Coronary artery (tissue), 2 donors: Measurements from ENCODE around the gene SKAP1.

Source experiments
- DNase-seq: peaks from one replicate; pipeline ENCODE4 v3.0.0-alpha.2; 2017; ENCODE audit warnings: low spot score
- H3K27ac ChIP-seq, 2 donors: fragments of 200-600 bp; sonication (generic); one replicate each; pipeline ENCODE4 v1.5.1; 2016 to 2019
- H3K4me3 ChIP-seq: fragments of 200-600 bp; sonication (generic); 2 replicates; pipeline ENCODE4 v1.5.1; 2016; ENCODE audit warnings: mild to moderate bottlenecking, moderate library complexity
- CTCF ChIP-seq: fragments of 200-600 bp; sonication (generic); IDR thresholded peaks from one replicate; pipeline ENCODE4 v1.5.1; 2019; ENCODE audit warnings: antibody characterized with exemption

The SKAP1 gene

GRCh38 chr17:48326310-48326709 lies 103.7 kb downstream of the SKAP1 start:
- TF ChIP-seq CTCF: no peak

GRCh38 chr17:48322060-48322459 lies 108.0 kb downstream of the SKAP1 start:
- Histone ChIP-seq H3K4me3 (no peak overlapping the region), H3K27ac (no peak overlapping the region)
- TF ChIP-seq CTCF: no peak
- DNase-seq: no peak

More at GRCh38 chr17:48326310-48326709, 103.7 kb downstream of the SKAP1 start:
- no peak overlapping the region for H3K4me3 ChIP-seq
- H3K27ac ChIP-seq: no peak overlapping the region
- DNase-seq: no peak

GRCh38 chr17:48317732-48318131 lies 112.3 kb downstream of the SKAP1 start:
- no peak overlapping the region for H3K27ac ChIP-seq
- DNase-seq: no peak

GRCh38 chr17:48314716-48315115 lies 115.3 kb downstream of the SKAP1 start:
- Histone ChIP-seq H3K4me3 (no peak overlapping the region), H3K27ac (no peak overlapping the region)
- DNase-seq: no peak
- TF ChIP-seq CTCF: no peak

More at GRCh38 chr17:48317732-48318131, 112.3 kb downstream of the SKAP1 start:
- TF ChIP-seq CTCF: no peak
- H3K4me3 ChIP-seq: no peak overlapping the region

GRCh38 chr17:48313096-48313755 lies 116.8 kb downstream of the SKAP1 start:
- H3K27ac ChIP-seq: no peak overlapping the region
- DNase-seq: no peak
- TF ChIP-seq CTCF: no peak
- H3K4me3 ChIP-seq: no peak overlapping the region

- no peak overlapping the region for H3K27ac ChIP-seq
- no peak overlapping the region for H3K4me3 ChIP-seq
- DNase-seq: no peak
- no peak for TF ChIP-seq CTCF
Measured at GRCh38 chr17:48311324-48311723, 118.7 kb downstream of the SKAP1 start.

- H3K4me3 ChIP-seq: no peak overlapping the region
- TF ChIP-seq CTCF: no peak
- DNase-seq: no peak
- H3K27ac ChIP-seq: no peak overlapping the region
Measured at GRCh38 chr17:48310748-48311213, 119.2 kb downstream of the SKAP1 start.
